Measurements from ENCODE around the gene AFTPH.

The AFTPH gene

DNA sequence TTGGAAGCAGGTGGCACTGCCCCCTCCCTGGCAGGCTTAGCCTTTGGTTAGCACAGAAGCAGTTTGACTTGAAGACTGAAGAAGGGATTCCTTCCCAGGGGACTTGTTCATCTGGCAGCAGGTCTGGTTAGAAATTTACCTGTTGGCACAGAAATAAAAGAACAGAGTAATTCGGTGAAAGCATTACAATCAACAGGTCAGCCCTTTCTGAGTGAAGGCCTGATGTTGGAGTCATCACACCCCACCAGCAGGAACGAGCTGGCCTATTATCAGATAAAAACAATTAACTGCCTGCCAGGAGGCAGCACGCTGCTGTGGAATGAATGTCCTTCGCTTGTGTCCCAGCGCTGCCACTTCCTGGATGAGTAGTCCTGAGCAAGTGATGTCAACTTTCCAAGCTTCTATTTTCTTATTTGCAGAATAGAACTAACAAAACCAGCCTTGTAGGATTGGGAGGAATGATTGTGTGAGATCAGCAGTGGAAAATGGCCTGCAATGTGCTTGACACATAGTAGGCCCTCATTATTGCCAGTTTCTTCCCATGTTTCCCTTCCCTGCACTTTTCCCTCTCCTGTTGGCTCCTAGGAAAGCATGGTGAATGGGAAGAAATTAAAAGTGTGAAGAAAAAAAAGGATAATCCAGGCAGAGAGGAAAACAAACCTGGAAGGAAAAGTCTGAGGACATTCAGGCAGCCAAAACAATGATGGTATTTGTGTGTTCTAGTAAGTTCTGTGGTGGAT lies 41.2 kb upstream of the AFTPH start (continued):
- TF ChIP-seq ZBTB26 (tag by site-specific recombination; optimal IDR thresholded peaks at IDR 0.05) (no peak), KLF16 (tag by site-specific recombination; IDR thresholded peaks at IDR 0.05) (no peak), ZNF621 (tag by site-specific recombination; IDR thresholded peaks at IDR 0.05) (no peak), ZNF510 (tag by site-specific recombination; IDR thresholded peaks at IDR 0.05; ENCODE audit: insufficient replicate concordance) (no peak), PRDM1 (tag by site-specific recombination; IDR thresholded peaks at IDR 0.05) (peak; percentile 75), ZNF423 (tag by site-specific recombination; IDR thresholded peaks at IDR 0.05) (no peak), ZNF600 (tag by site-specific recombination; IDR thresholded peaks at IDR 0.05) (peak; percentile 89), ZNF354C (tag by site-specific recombination; IDR thresholded peaks at IDR 0.05; ENCODE audit: borderline replicate concordance, low read depth) (no peak), ZBTB48 (tag by site-specific recombination; IDR thresholded peaks at IDR 0.05) (no peak), GFI1B (tag by site-specific recombination; IDR thresholded peaks at IDR 0.05) (no peak), ZNF677 (tag by site-specific recombination; IDR thresholded peaks at IDR 0.05) (no peak), ZNF274 (IDR thresholded peaks at IDR 0.05; ENCODE audit: low read length) (no peak), ZNF274 (tag by site-specific recombination; IDR thresholded peaks at IDR 0.05; ENCODE audit: borderline replicate concordance) (no peak), ZNF335 (tag by site-specific recombination; conservative IDR thresholded peaks at IDR 0.05) (peak; percentile 91), ZNF302 (tag by site-specific recombination; IDR thresholded peaks at IDR 0.05; ENCODE audit: low read depth) (no peak), SCRT2 (tag by site-specific recombination; IDR thresholded peaks at IDR 0.05) (peak; percentile 97)
- TF ChIP-seq, protein P1, sequence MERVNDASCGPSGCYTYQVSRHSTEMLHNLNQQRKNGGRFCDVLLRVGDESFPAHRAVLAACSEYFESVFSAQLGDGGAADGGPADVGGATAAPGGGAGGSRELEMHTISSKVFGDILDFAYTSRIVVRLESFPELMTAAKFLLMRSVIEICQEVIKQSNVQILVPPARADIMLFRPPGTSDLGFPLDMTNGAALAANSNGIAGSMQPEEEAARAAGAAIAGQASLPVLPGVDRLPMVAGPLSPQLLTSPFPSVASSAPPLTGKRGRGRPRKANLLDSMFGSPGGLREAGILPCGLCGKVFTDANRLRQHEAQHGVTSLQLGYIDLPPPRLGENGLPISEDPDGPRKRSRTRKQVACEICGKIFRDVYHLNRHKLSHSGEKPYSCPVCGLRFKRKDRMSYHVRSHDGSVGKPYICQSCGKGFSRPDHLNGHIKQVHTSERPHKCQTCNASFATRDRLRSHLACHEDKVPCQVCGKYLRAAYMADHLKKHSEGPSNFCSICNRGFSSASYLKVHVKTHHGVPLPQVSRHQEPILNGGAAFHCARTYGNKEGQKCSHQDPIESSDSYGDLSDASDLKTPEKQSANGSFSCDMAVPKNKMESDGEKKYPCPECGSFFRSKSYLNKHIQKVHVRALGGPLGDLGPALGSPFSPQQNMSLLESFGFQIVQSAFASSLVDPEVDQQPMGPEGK (tag by site-specific recombination; IDR thresholded peaks at IDR 0.05): no peak
- TF ChIP-seq, protein P2, sequence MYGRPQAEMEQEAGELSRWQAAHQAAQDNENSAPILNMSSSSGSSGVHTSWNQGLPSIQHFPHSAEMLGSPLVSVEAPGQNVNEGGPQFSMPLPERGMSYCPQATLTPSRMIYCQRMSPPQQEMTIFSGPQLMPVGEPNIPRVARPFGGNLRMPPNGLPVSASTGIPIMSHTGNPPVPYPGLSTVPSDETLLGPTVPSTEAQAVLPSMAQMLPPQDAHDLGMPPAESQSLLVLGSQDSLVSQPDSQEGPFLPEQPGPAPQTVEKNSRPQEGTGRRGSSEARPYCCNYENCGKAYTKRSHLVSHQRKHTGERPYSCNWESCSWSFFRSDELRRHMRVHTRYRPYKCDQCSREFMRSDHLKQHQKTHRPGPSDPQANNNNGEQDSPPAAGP (tag by site-specific recombination; IDR thresholded peaks at IDR 0.05): no peak

- CTCF ChIA-PET: interaction anchor here (0.6 to 2.0 kb wide), 6 partner anchors 9 to 902 kb away, joined by 3 to 19 read pairs (median 4); no protein-coding TSS in a partner anchor
- H3K27ac ChIP-seq (ENCODE audit: extremely low read depth, low read depth, low read length): no peak overlapping the region
- no peaks in the 10 kb centered on the region for H3K9me3 ChIP-seq (ENCODE audit: control insufficient read depth, insufficient read depth, low read depth, low read length)
- TF ChIP-seq ZNF747 (tag by site-specific recombination; IDR thresholded peaks at IDR 0.05) (no peak), GLI2 (tag by site-specific recombination; IDR thresholded peaks at IDR 0.05; ENCODE audit: borderline replicate concordance, low read depth) (no peak), ZNF146 (tag by site-specific recombination; IDR thresholded peaks at IDR 0.05) (no peak), ZNF549 (tag by site-specific recombination; IDR thresholded peaks at IDR 0.05) (no peak), ZNF132 (tag by site-specific recombination; IDR thresholded peaks at IDR 0.05; ENCODE audit: borderline replicate concordance) (no peak)
- TF ChIP-seq, protein P3, sequence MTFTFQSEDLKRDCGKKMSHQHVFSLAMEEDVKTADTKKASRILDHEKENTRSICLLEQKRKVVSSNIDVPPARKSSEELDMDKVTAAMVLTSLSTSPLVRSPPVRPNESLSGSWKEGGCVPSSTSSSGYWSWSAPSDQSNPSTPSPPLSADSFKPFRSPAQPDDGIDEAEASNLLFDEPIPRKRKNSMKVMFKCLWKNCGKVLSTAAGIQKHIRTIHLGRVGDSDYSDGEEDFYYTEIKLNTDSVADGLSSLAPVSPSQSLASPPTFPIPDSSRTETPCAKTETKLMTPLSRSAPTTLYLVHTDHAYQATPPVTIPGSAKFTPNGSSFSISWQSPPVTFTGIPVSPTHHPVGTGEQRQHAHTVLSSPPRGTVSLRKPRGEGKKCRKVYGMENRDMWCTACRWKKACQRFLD (tag by site-specific recombination; IDR thresholded peaks at IDR 0.05): no peak
- no peaks in the 10 kb centered on the region for H3K36me3 ChIP-seq (ENCODE audit: control insufficient read depth in 2 of 2, insufficient read depth in 1 of 2, low read length in 2 of 2)
- no peaks in the 10 kb centered on the region for H3K4me1 ChIP-seq (ENCODE audit: control insufficient read depth, insufficient read depth, low read length)
- POLR2A ChIA-PET: no interaction called here
- no peak overlapping the region for H3K4me3 ChIP-seq (ENCODE audit: low read depth, low read length)
Measured at GRCh38 chr2:64485331-64485730, 38.8 kb upstream of the AFTPH start.
